OCI-M2 (cell line): Measurements from ENCODE around the gene SORCS2.

Experiments
- DNase-seq: peaks from one replicate; lab custom pipeline; 2025; ENCODE audit not compliant: unreplicated experiment; lab: John Stamatoyannopoulos, UW

Gene SORCS2

GRCh38 chr4:7322166-7322991 is 130.0 kb downstream of the SORCS2 start:
- DNase-seq, result no peak

GRCh38 chr4:7323461-7323871 is 131.1 kb downstream of the SORCS2 start:
- DNase-seq, result no peak

GRCh38 chr4:7323872-7324650 is 131.7 kb downstream of the SORCS2 start:
- no peak for DNase-seq

- no peak for DNase-seq
Observed at GRCh38 chr4:7324651-7325121, 132.3 kb downstream of the SORCS2 start.

GRCh38 chr4:7325541-7325940 is 133.2 kb downstream of the SORCS2 start:
- DNase-seq, result no peak

GRCh38 chr4:7326306-7326692 is 134.0 kb downstream of the SORCS2 start:
- no peak for DNase-seq

GRCh38 chr4:7326693-7327340 is 134.5 kb downstream of the SORCS2 start:
- DNase-seq, result no peak

- DNase-seq, result no peak
Observed at GRCh38 chr4:7327341-7327885, 135.1 kb downstream of the SORCS2 start.

- no peak for DNase-seq
Observed at GRCh38 chr4:7328162-7328912, 136.0 kb downstream of the SORCS2 start.

GRCh38 chr4:7328913-7329638 is 136.7 kb downstream of the SORCS2 start:
- DNase-seq, result no peak

GRCh38 chr4:7330031-7330596 is 137.8 kb downstream of the SORCS2 start:
- no peak for DNase-seq

GRCh38 chr4:7330811-7331681 is 138.7 kb downstream of the SORCS2 start:
- no peak for DNase-seq

GRCh38 chr4:7331682-7332000 is 139.3 kb downstream of the SORCS2 start:
- no peak for DNase-seq

GRCh38 chr4:7332216-7333023 is 140.1 kb downstream of the SORCS2 start:
- no peak for DNase-seq

- DNase-seq, result no peak
Observed at GRCh38 chr4:7333024-7333780, 140.9 kb downstream of the SORCS2 start.

- DNase-seq, result no peak
Observed at GRCh38 chr4:7333801-7334421, 141.6 kb downstream of the SORCS2 start.
